Lower lobe of right lung (tissue), 2 donors: ENCODE data around the gene PCOLCE2. TPM values are rescaled to one million over a fixed set of nuclear protein-coding genes. Genes with fewer than 3 reads are reported as not detected.
"Not testable (repeated sequence)": the region's sequence is repeated elsewhere in the genome, so short reads cannot be mapped to it uniquely, and the experiment has no call there.

ENCODE experiments used
- ATAC-seq, 2 donors: fragments of 200-7000 bp; cut with Tn5 transposase; one replicate each; pipeline ENCODE4 v1.9.1; 2020 to 2022; ENCODE audit warnings: mild to moderate bottlenecking in 2 of 2, moderate library complexity in 2 of 2
- DNase-seq: peaks from one replicate; pipeline ENCODE4 v3.0.0-alpha.2; 2020
- H3K27ac ChIP-seq: fragments of 200-600 bp; one replicate; pipeline ENCODE4 v1.8.0; 2022
- H3K27me3 ChIP-seq: fragments of 200-600 bp; one replicate; pipeline ENCODE4 v1.8.0; 2022; ENCODE audit warnings: low read depth
- H3K36me3 ChIP-seq: fragments of 200-600 bp; one replicate; pipeline ENCODE4 v1.8.0; 2022; ENCODE audit warnings: mild to moderate bottlenecking
- H3K4me1 ChIP-seq: fragments of 200-600 bp; one replicate; pipeline ENCODE4 v1.8.0; 2022
- H3K4me3 ChIP-seq: fragments of 200-600 bp; one replicate; pipeline ENCODE4 v1.8.0; 2022; ENCODE audit warnings: mild to moderate bottlenecking
- H3K9me3 ChIP-seq: fragments of 200-600 bp; one replicate; pipeline ENCODE4 v1.8.0; 2022
- CTCF ChIP-seq: fragments of 200-600 bp; IDR thresholded peaks from one replicate; pipeline ENCODE4 v1.8.0; 2022; ENCODE audit warnings: antibody characterized with exemption, mild to moderate bottlenecking
- intact Hi-C: fragments of 100-400 bp; cut with DNase I; formaldehyde crosslinking; loops from one replicate; pipeline ENCODE4 v1.11.0; 2022
- total RNA-seq: library from RNA; stranded (reverse); fragmentation: NEBNext Ultra II Directional; extraction: Animal tissue kit (Norgen Biotek cat#: 25700); gene quantifications from one replicate; pipeline ENCODE4 v1.2.1, GENCODE V29; 2021
- donor health status: DM: no; HTN: yes; CAD: no; lungs with severe emphysema.

PCOLCE2 gene
- total RNA-seq, 1 donor from 2014 or later, result 41.0 TPM

- no peak for ATAC-seq
- no peak overlapping the region for H3K4me3 ChIP-seq
- intact Hi-C loops, result no loop called here
Observed at GRCh38 chr3:142876417-142876816, 12.5 kb downstream of the PCOLCE2 start.

GRCh38 chr3:142875583-142876207 is 13.2 kb downstream of the PCOLCE2 start:
- no peaks in the 10 kb centered on the region for H3K4me1 ChIP-seq
- no peak overlapping the region for H3K27ac ChIP-seq
- no peaks in the 10 kb centered on the region for H3K9me3 ChIP-seq
- H3K27me3 ChIP-seq, result peaks cover 8% of the 10 kb centered on the region
- TF ChIP-seq CTCF, result no peak
- no peak overlapping the region for H3K4me3 ChIP-seq
- DNase-seq (no peak), ATAC-seq (no peak)
- intact Hi-C loops, result no loop called here
- H3K36me3 ChIP-seq, result no peaks in the 10 kb centered on the region

More at GRCh38 chr3:142876417-142876816, 12.5 kb downstream of the PCOLCE2 start:
- Histone ChIP-seq H3K27ac (no peak overlapping the region), H3K27me3 (peaks cover 8% of the 10 kb centered on the region), H3K9me3 (no peaks in the 10 kb centered on the region), H3K36me3 (no peaks in the 10 kb centered on the region), H3K4me1 (no peaks in the 10 kb centered on the region)
- TF ChIP-seq CTCF, result no peak
- no peak for DNase-seq

- H3K4me3 ChIP-seq, result no peak overlapping the region
- TF ChIP-seq CTCF, result no peak
- no peak for ATAC-seq
- H3K27me3 ChIP-seq, result peaks cover 8% of the 10 kb centered on the region
- no peaks in the 10 kb centered on the region for H3K36me3 ChIP-seq
- no peaks in the 10 kb centered on the region for H3K9me3 ChIP-seq
- DNase-seq, result no peak
- no peak overlapping the region for H3K27ac ChIP-seq
- no peaks in the 10 kb centered on the region for H3K4me1 ChIP-seq
- intact Hi-C loops, result no loop called here
Observed at GRCh38 chr3:142875099-142875498, 13.8 kb downstream of the PCOLCE2 start.

- H3K4me1 ChIP-seq, H3K27ac ChIP-seq, H3K36me3 ChIP-seq, H3K9me3 ChIP-seq, intact Hi-C loops, H3K27me3 ChIP-seq, H3K4me3 ChIP-seq, ATAC-seq, DNase-seq: not testable (repeated sequence)
Observed at GRCh38 chr3:142868382-142868781, 20.5 kb downstream of the PCOLCE2 start.

- no peak for TF ChIP-seq CTCF
- H3K4me3 ChIP-seq, result no peak overlapping the region
- no peaks in the 10 kb centered on the region for H3K4me1 ChIP-seq
- no peaks in the 10 kb centered on the region for H3K9me3 ChIP-seq
- H3K36me3 ChIP-seq, result no peaks in the 10 kb centered on the region
- no peaks in the 10 kb centered on the region for H3K27me3 ChIP-seq
- ATAC-seq (no peak), DNase-seq (no peak)
- intact Hi-C loops, result no loop called here
- no peak overlapping the region for H3K27ac ChIP-seq
Observed at GRCh38 chr3:142866841-142867631, 21.8 kb downstream of the PCOLCE2 start.
